HG03159 (cell line): ENCODE data around the gene TOP3A.
"Not testable (repeated sequence)": the region's sequence is repeated elsewhere in the genome, so short reads cannot be mapped to it uniquely, and the experiment has no call there.

Experiments used
- ATAC-seq: cut with Tn5 transposase; IDR thresholded peaks from one replicate; pipeline ENCODE4 v1.9.1; 2021; ENCODE audit warnings: mild to moderate bottlenecking, moderate library complexity; ENCODE audit not compliant: unreplicated experiment

Gene TOP3A

GRCh38 chr17:18323507-18324139, 8.8 kb upstream of the TOP3A start:
- ATAC-seq: no peak

GRCh38 chr17:18323007-18323406, 8.2 kb upstream of the TOP3A start:
- no peak for ATAC-seq

- ATAC-seq: no peak
Measured at GRCh38 chr17:18322522-18322921, 7.7 kb upstream of the TOP3A start.

GRCh38 chr17:18321309-18321708, 6.5 kb upstream of the TOP3A start:
- ATAC-seq: no peak

- no peak for ATAC-seq
Measured at GRCh38 chr17:18320301-18320700, 5.5 kb upstream of the TOP3A start.

- no peak for ATAC-seq
Measured at GRCh38 chr17:18319604-18320256, 4.9 kb upstream of the TOP3A start.

- no peak for ATAC-seq
Measured at GRCh38 chr17:18318771-18319450, 4.1 kb upstream of the TOP3A start.

- ATAC-seq: no peak
Measured at GRCh38 chr17:18318117-18318516, 3.3 kb upstream of the TOP3A start.

- no peak for ATAC-seq
Measured at GRCh38 chr17:18315961-18316360, 1.2 kb upstream of the TOP3A start.

- ATAC-seq: no peak
Measured at GRCh38 chr17:18315562-18315922, 748 bp upstream of the TOP3A start.

GRCh38 chr17:18314059-18314730, 599 bp downstream of the TOP3A start:
- no peak for ATAC-seq

- no peak for ATAC-seq
Measured at GRCh38 chr17:18309202-18309601, 5.6 kb downstream of the TOP3A start.

- ATAC-seq: not testable (repeated sequence)
Measured at GRCh38 chr17:18303206-18303605, 11.6 kb downstream of the TOP3A start.

- no peak for ATAC-seq
Measured at GRCh38 chr17:18300725-18301480, 13.9 kb downstream of the TOP3A start.

GRCh38 chr17:18298061-18298460, 16.7 kb downstream of the TOP3A start:
- not testable (repeated sequence) for ATAC-seq

- ATAC-seq: no peak
Measured at GRCh38 chr17:18291718-18292540, 22.9 kb downstream of the TOP3A start.

GRCh38 chr17:18285296-18285695, 29.5 kb downstream of the TOP3A start:
- no peak for ATAC-seq

GRCh38 chr17:18281788-18282187, 33.0 kb downstream of the TOP3A start:
- no peak for ATAC-seq

GRCh38 chr17:18280766-18281371, 33.9 kb downstream of the TOP3A start:
- ATAC-seq: no peak

- ATAC-seq: no peak
Measured at GRCh38 chr17:18280249-18280648, 34.5 kb downstream of the TOP3A start.
